Ovary (tissue), 9 donors: Measurements from ENCODE around the gene C9orf50. TPM values are rescaled to one million over a fixed set of nuclear protein-coding genes. Genes with fewer than 3 reads are reported as not detected.

Source experiments
- DNase-seq, 5 donors: peaks; one replicate each; pipeline ENCODE4 v3.0.0-alpha.2; 2019 to 2020
- H3K27ac ChIP-seq, 2 donors: fragments of 200-600 bp; one replicate each; pipeline versions ENCODE4 v1.5.1 to v1.8.0; 2019 to 2022
- H3K27me3 ChIP-seq: fragments of 200-600 bp; one replicate; pipeline ENCODE4 v1.8.0; 2022
- H3K36me3 ChIP-seq: fragments of 200-600 bp; sonication (generic); one replicate; pipeline ENCODE4 v1.5.1; 2019
- H3K4me1 ChIP-seq: one replicate; pipeline ENCODE4 v1.8.1; 2013; ENCODE audit warnings: mild to moderate bottlenecking, moderate library complexity; ENCODE audit not compliant: insufficient read depth
- H3K4me3 ChIP-seq: fragments of 200-600 bp; sonication (generic); one replicate; pipeline ENCODE4 v1.5.1; 2017
- H3K9me3 ChIP-seq, 2 donors: fragments of 200-600 bp in 1 of 2; sonication (generic) in 1 of 2; one replicate each; pipeline versions ENCODE4 v1.5.1 to v1.8.1; 2013 to 2019; ENCODE audit warnings: mild to moderate bottlenecking in 1 of 2, moderate library complexity in 1 of 2
- CTCF ChIP-seq, 3 donors: fragments of 450-650 bp in 2 of 3; fragments of 200-600 bp in 1 of 3; IDR thresholded peaks; one replicate each; pipeline versions ENCODE4 v1.5.1 to v1.8.0; 2016 to 2022; ENCODE audit warnings: antibody characterized with exemption in 3 of 3, mild to moderate bottlenecking in 1 of 3
- EP300 ChIP-seq: sonication (generic); formaldehyde crosslinking; IDR thresholded peaks from one replicate; pipeline ENCODE4 v1.6.1; 2017; ENCODE audit warnings: antibody characterized with exemption
- POLR2A ChIP-seq: fragments of 450-650 bp; IDR thresholded peaks from one replicate; pipeline ENCODE4 v1.6.1; 2017; ENCODE audit warnings: antibody characterized with exemption, mild to moderate bottlenecking, moderate library complexity
- WGBS, 3 donors: extraction: QIAGEN DNeasy Blood & Tissue Kit in 1 of 3; methylation state at CpG; one replicate each; pipeline versions ENCODE4 v1.1.5 to v1.1.7; 2013 to 2017; 5-methylcytosine and 5-hydroxymethylcytosine counted together
- intact Hi-C, 4 donors: fragments of 100-400 bp; cut with DNase I; formaldehyde crosslinking; loops; one replicate each; pipeline versions ENCODE4 v1.11.0 to v1.15.1; 2022 to 2023
- polyA plus RNA-seq, 2 donors: library from polyadenylated mRNA; stranded (reverse); fragments of 200-250 nt in 1 of 2; fragments of 350-450 nt in 1 of 2; fragmentation: Illumina TruSeq in 1 of 2; extraction: RNeasy Lipid Tissue Mini Kit (QIAGEN cat#74804) in 1 of 2; gene quantifications; one replicate each; pipeline ENCODE4 v1.2.3, GENCODE V29; 2013 to 2014
- total RNA-seq, 7 donors: library from RNA; depleted of rRNA in 2 of 7; stranded (reverse); fragments of >200 nt in 2 of 7; fragmentation: NEBNext Ultra II Directional in 3 of 7; extraction: Animal tissue kit (Norgen Biotek cat#: 25700) in 3 of 7; gene quantifications; one replicate each; pipeline versions ENCODE4 v1.1.0 to v1.2.4, GENCODE V29; 2016 to 2023
- donor health status: DM: no; HTN: no; CAD: no; lungs with moderate emphysema.
- donor health status: DM: no; HTN: no; CAD: no.
- donor health status: Bipolar disorder and iron deficiency.
- donor health status: DM: yes; HTN: yes; CAD: no.
- donor health status: DM: no; HTN: no; CAD: no.
- donor health status: DM: yes; HTN: yes; CAD: no.

Gene C9orf50
- total and polyA plus RNA-seq, 9 donors, result 0.07 to 1.1 (median 0.30) TPM; not detected in 6

GRCh38 chr9:129571298-129572051, 49.4 kb downstream of the C9orf50 start:
- H3K9me3 ChIP-seq, result no peaks in the 10 kb centered on the region
- H3K4me3 ChIP-seq, result no peak overlapping the region
- TF ChIP-seq POLR2A (no peak), EP300 (no peak), CTCF (IDR thresholded peaks at IDR 0.05) (no peak)
- H3K27me3 ChIP-seq, result no peaks in the 10 kb centered on the region
- peak in 3 of 5 donors; percentile 39 to 65 (median 46) for DNase-seq
- H3K4me1 ChIP-seq, result peaks cover 18% of the 10 kb centered on the region
- no peaks in the 10 kb centered on the region for H3K36me3 ChIP-seq
- WGBS, 3 donors, result 66 to 77% (median 68%) methylated on average over 13 of the region's 13 CpGs
- intact Hi-C loops, result no loop called here
- H3K27ac ChIP-seq, result peak overlapping the region; percentile 67 to 91

GRCh38 chr9:129570450-129571297, 50.2 kb downstream of the C9orf50 start:
- H3K36me3 ChIP-seq, result no peaks in the 10 kb centered on the region
- H3K27me3 ChIP-seq, result no peaks in the 10 kb centered on the region
- peaks cover 18% of the 10 kb centered on the region for H3K4me1 ChIP-seq
- 56 to 61% (median 59%) methylated on average over 14 of the region's 14 CpGs for WGBS, 3 donors
- no peak for TF ChIP-seq EP300
- no peak for TF ChIP-seq POLR2A
- TF ChIP-seq CTCF (IDR thresholded peaks at IDR 0.05), result no peak
- H3K27ac ChIP-seq, result peak overlapping the region; percentile 67 to 91
- DNase-seq, result peak; percentile 68 to 80 (median 77)
- intact Hi-C loops, result no loop called here
- H3K4me3 ChIP-seq, result no peak overlapping the region
- no peaks in the 10 kb centered on the region for H3K9me3 ChIP-seq

GRCh38 chr9:129569502-129570449, 51.1 kb downstream of the C9orf50 start:
- Histone ChIP-seq H3K27ac (peak overlapping the region; percentile 67 to 91), H3K27me3 (no peaks in the 10 kb centered on the region), H3K4me3 (peak overlapping the region; percentile 47), H3K9me3 (no peaks in the 10 kb centered on the region), H3K4me1 (peaks cover 18% of the 10 kb centered on the region), H3K36me3 (no peaks in the 10 kb centered on the region)
- WGBS, 3 donors, result 46 to 53% (median 49%) methylated on average over 9 of the region's 9 CpGs
- peak in 4 of 5 donors; percentile 52 to 68 (median 60) for DNase-seq
- TF ChIP-seq CTCF (IDR thresholded peaks at IDR 0.05), result peak in 2 of 3 donors; percentile 26 to 42
- TF ChIP-seq POLR2A, result no peak
- TF ChIP-seq EP300, result no peak
- intact Hi-C loops, result no loop called here
